ENCODE data around the gene UBE2F. TPM values are rescaled to one million over a fixed set of nuclear protein-coding genes. Genes with fewer than 3 reads are reported as not detected.

Gene UBE2F
- total RNA-seq, 1 donor from 2014 or later: 38.6 TPM

DNA sequence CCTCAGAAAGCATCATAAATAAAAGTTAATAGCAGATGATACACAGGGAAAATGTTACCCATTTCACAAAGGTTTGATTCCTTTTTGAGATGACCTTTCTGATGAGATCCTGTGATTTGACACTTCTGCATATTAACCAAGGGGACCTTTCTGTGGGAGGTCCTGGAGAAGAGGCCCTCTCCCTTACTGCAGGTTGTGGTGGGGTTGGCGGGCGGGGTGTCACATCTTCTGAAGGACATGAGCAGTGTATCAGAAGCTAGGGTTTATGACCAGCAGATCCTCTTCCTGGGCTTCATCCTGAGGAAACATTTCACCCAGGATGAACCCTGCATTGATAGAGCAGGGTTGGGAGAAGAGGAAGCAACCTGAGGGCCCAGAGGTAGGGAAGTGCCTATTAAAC is 56.8 kb downstream of the UBE2F start:
- Mint-ChIP-seq H3K27ac (no peak overlapping the region), H3K9me3 (ENCODE audit: low read depth) (no peaks in the 10 kb centered on the region), H3K4me3 (ENCODE audit: low read depth) (no peak overlapping the region), H3K36me3 (ENCODE audit: insufficient read depth) (peaks cover 1% of the 10 kb centered on the region), H3K27me3 (no peaks in the 10 kb centered on the region), H3K4me1 (ENCODE audit: low read depth) (peaks cover 11% of the 10 kb centered on the region)
- no peak for DNase-seq (ENCODE audit: low spot score, unreplicated experiment)
- TF ChIP-seq, protein P1, sequence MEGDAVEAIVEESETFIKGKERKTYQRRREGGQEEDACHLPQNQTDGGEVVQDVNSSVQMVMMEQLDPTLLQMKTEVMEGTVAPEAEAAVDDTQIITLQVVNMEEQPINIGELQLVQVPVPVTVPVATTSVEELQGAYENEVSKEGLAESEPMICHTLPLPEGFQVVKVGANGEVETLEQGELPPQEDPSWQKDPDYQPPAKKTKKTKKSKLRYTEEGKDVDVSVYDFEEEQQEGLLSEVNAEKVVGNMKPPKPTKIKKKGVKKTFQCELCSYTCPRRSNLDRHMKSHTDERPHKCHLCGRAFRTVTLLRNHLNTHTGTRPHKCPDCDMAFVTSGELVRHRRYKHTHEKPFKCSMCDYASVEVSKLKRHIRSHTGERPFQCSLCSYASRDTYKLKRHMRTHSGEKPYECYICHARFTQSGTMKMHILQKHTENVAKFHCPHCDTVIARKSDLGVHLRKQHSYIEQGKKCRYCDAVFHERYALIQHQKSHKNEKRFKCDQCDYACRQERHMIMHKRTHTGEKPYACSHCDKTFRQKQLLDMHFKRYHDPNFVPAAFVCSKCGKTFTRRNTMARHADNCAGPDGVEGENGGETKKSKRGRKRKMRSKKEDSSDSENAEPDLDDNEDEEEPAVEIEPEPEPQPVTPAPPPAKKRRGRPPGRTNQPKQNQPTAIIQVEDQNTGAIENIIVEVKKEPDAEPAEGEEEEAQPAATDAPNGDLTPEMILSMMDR (IDR thresholded peaks at IDR 0.05; ENCODE audit: unreplicated experiment): no peak

DNA sequence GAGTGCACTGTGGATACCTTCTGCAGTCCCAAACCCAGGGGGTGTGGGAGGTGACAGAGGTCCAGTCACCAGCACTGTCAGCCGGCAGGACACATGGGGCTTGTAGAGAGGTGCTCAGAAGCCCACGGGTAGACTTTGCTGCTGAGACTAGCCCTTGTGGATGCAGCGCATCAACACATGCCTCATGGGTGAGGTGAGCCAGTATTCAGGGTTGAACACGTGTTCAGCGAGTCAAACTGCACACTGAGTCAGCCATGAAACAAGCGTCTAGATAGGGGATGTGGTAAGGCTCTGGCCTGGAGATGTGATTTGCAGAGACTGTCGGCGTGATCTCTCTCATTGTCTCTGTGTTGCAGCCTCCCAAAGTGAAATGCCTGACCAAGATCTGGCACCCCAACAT is 58.2 kb downstream of the UBE2F start:
- Mint-ChIP-seq H3K9me3 (ENCODE audit: low read depth) (no peaks in the 10 kb centered on the region), H3K27ac (peak overlapping the region; percentile 38), H3K4me3 (ENCODE audit: low read depth) (no peak overlapping the region), H3K36me3 (ENCODE audit: insufficient read depth) (no peaks in the 10 kb centered on the region), H3K27me3 (no peaks in the 10 kb centered on the region), H3K4me1 (ENCODE audit: low read depth) (peaks cover 11% of the 10 kb centered on the region)
- TF ChIP-seq, protein P1 (IDR thresholded peaks at IDR 0.05; ENCODE audit: unreplicated experiment): no peak
- no peak for DNase-seq (ENCODE audit: low spot score, unreplicated experiment)

DNA sequence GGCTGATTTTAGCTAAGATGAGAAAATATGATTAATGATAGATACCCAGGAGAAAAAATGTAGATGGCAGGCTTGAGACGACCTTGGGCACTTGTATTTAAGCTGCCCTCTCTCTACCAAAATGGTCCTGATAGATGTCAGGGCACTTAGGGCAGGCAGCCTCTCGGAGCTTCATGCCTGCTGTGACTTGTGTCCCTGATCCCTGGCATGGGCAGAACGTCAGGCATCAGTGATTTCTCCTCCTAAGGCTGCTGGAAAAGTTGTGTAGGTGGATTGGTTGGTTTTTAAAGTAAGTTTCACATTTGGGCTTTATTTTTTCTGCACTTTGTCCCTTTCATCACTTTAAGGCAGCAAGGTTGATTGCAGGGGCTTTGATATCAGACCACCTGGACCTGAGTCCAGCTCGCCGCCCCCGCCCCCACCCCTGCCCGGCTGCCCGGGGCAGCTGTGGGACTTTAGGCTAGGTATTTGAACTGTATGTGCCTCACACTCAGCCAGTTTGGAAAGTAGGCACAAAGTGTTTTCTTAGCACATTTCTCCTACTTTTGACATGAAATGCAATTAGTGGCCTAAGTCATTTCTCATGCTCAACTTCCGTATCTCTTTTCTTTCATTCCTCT is 59.0 kb downstream of the UBE2F start:
- peak overlapping the region; percentile 38 for H3K27ac Mint-ChIP-seq

DNA sequence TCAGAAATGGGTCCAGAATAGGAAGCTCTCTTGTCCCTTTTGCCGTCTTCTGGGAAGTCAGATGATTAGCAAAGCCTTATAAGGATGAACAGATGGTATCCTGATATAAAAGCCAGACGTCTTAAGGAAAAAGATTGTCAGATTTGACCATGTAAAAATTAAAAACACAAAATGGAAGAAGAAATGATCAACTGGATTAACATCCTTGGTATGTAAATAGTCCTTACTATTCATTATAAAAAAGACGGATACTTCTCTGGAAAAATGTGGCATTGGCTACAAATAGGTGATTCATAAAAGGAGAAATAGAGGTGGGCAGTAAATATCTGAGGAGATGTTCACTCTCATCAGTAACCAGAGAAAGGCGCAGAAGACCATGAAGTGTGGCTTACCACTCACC is 60.2 kb downstream of the UBE2F start:
- H3K27ac Mint-ChIP-seq: no peak overlapping the region
- H3K9me3 Mint-ChIP-seq (ENCODE audit: low read depth): no peaks in the 10 kb centered on the region
- H3K36me3 Mint-ChIP-seq (ENCODE audit: insufficient read depth): peaks cover 10% of the 10 kb centered on the region
- H3K27me3 Mint-ChIP-seq: no peaks in the 10 kb centered on the region
- no peak for DNase-seq (ENCODE audit: low spot score, unreplicated experiment)
- TF ChIP-seq, protein P1 (IDR thresholded peaks at IDR 0.05; ENCODE audit: unreplicated experiment): no peak
- peaks cover 11% of the 10 kb centered on the region for H3K4me1 Mint-ChIP-seq (ENCODE audit: low read depth)
- H3K4me3 Mint-ChIP-seq (ENCODE audit: low read depth): no peak overlapping the region

More for the DNA sequence above, 59.0 kb downstream of the UBE2F start:
- Mint-ChIP-seq H3K4me3 (ENCODE audit: low read depth) (no peak overlapping the region), H3K9me3 (ENCODE audit: low read depth) (no peaks in the 10 kb centered on the region), H3K4me1 (ENCODE audit: low read depth) (peaks cover 11% of the 10 kb centered on the region), H3K27me3 (no peaks in the 10 kb centered on the region), H3K36me3 (ENCODE audit: insufficient read depth) (peaks cover 4% of the 10 kb centered on the region)
- TF ChIP-seq, protein P1 (IDR thresholded peaks at IDR 0.05; ENCODE audit: unreplicated experiment): no peak
- DNase-seq (ENCODE audit: low spot score, unreplicated experiment): no peak

DNA sequence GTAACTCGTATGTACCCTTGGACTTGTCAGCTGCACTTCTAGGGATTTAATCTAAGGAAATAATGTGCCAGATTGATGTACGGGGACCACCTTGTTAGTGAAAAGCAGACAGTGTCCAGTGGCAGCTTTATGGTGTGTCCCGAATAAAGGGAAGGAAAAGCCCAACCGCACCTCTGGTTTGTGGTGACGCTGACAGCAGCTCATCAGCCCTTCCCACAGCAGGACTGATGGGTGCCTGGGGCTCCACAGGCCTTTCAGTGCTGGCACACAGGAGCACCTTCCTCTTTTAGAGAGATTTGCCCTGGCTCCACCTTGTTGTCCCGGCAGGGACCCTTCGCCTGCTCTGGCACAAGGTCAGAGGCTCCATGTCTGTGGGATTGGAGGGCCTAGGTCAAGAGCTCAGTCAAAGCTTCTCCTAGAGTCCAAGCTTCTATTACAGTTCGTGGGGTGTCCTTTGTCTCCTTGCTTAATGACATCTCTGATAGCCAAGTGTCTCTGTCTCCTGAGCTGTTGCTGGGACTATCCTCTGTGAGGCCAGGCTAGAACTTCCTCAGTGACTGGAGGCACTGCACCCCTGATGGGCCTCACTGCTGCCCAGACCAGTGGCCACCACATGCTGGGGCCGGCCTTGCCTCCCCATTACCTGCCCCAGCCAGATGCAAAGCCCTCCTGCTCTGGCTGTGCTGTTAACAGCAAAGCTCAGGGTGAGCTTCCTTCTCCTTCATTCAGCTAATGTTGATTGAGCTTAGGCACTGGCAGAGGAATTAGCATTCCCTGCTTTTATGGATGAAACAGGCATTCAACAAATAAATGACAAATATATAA is 61.0 kb downstream of the UBE2F start:
- Mint-ChIP-seq H3K36me3 (ENCODE audit: insufficient read depth) (peaks cover 10% of the 10 kb centered on the region), H3K4me3 (ENCODE audit: low read depth) (no peak overlapping the region), H3K27me3 (no peaks in the 10 kb centered on the region), H3K4me1 (ENCODE audit: low read depth) (peaks cover 11% of the 10 kb centered on the region), H3K9me3 (ENCODE audit: low read depth) (no peaks in the 10 kb centered on the region), H3K27ac (no peak overlapping the region)
- no peak for DNase-seq (ENCODE audit: low spot score, unreplicated experiment)
- TF ChIP-seq, protein P1 (IDR thresholded peaks at IDR 0.05; ENCODE audit: unreplicated experiment): no peak

Measured in progenitor cell of endocrine pancreas (in vitro differentiated cells).